ENCODE data around the gene DEPDC1. TPM values are rescaled to one million over a fixed set of nuclear protein-coding genes. Genes with fewer than 3 reads are reported as not detected.

DEPDC1 gene
- total RNA-seq, 4 donors from 2014 or later = 0.11 TPM; not detected in 3

Other genes with a start within 250 kb of the DEPDC1 start
- gene RPE65, start 47.1 kb downstream of the DEPDC1 start, total RNA-seq = not detected

All from gastrocnemius medialis (tissue), 4 donors.